Measurements from ENCODE around the gene DLX1.

Gene DLX1

DNA sequence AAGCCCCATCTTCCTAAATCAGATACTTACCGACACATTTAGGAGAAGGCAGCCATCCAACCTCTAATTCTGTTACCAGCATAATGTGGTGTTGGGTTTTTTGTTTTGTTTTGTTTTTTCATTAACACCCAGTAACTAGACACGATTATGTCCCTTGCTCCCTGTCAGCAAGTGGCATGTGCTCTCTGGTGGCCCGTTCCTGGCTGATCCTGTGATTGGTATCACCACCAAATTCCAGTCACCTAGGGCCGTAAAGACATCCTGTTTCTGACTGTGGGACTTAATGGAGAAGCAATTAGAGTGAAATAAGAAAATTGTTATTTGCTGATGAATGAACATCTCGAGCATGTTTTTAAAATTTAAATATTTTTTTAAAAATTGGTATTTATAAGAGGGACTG is 5.9 kb upstream of the DLX1 start:
- no peak for DNase-seq (ENCODE audit: low read depth)
- TF ChIP-seq, protein P1, sequence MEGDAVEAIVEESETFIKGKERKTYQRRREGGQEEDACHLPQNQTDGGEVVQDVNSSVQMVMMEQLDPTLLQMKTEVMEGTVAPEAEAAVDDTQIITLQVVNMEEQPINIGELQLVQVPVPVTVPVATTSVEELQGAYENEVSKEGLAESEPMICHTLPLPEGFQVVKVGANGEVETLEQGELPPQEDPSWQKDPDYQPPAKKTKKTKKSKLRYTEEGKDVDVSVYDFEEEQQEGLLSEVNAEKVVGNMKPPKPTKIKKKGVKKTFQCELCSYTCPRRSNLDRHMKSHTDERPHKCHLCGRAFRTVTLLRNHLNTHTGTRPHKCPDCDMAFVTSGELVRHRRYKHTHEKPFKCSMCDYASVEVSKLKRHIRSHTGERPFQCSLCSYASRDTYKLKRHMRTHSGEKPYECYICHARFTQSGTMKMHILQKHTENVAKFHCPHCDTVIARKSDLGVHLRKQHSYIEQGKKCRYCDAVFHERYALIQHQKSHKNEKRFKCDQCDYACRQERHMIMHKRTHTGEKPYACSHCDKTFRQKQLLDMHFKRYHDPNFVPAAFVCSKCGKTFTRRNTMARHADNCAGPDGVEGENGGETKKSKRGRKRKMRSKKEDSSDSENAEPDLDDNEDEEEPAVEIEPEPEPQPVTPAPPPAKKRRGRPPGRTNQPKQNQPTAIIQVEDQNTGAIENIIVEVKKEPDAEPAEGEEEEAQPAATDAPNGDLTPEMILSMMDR (conservative IDR thresholded peaks at IDR 0.05; ENCODE audit: low read depth, low read length): no peak
- no peak overlapping the region for H3K4me3 ChIP-seq (ENCODE audit: low read length)

DNA sequence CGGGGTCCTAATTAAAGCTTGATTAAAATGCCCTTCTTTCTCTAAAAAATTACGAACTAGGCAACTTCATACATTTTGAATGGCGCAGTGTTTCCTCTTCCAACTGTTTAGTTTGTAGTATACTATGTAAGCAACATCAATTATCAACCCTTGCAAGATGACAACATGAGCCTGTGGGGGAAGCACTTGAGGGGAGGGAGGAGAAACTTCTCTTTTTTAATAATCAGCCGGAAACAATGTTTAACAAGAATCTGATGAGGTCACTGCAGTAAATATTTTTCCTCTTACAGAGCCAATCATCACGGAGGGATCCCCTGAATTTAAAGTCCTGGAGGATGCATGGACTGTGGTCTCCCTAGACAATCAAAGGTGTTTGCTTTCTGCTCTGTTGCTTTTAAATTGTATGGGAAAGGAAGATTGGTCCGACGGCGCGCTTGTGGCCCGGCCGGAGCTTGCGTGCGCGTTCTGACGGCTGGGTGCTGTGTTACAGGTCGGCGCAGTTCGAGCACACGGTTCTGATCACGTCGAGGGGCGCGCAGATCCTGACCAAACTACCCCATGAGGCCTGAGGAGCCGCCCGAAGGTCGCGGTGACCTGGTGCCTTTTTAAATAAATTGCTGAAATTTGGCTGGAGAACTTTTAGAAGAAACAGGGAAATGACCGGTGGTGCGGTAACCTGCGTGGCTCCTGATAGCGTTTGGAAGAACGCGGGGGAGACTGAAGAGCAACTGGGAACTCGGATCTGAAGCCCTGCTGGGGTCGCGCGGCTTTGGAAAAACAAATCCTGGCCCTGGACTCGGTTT is 5.3 kb upstream of the DLX1 start:
- no peak overlapping the region for H3K4me3 ChIP-seq (ENCODE audit: low read length)
- no peak for DNase-seq (ENCODE audit: low read depth)
- TF ChIP-seq, protein P1 (conservative IDR thresholded peaks at IDR 0.05; ENCODE audit: low read depth, low read length): no peak

DNA sequence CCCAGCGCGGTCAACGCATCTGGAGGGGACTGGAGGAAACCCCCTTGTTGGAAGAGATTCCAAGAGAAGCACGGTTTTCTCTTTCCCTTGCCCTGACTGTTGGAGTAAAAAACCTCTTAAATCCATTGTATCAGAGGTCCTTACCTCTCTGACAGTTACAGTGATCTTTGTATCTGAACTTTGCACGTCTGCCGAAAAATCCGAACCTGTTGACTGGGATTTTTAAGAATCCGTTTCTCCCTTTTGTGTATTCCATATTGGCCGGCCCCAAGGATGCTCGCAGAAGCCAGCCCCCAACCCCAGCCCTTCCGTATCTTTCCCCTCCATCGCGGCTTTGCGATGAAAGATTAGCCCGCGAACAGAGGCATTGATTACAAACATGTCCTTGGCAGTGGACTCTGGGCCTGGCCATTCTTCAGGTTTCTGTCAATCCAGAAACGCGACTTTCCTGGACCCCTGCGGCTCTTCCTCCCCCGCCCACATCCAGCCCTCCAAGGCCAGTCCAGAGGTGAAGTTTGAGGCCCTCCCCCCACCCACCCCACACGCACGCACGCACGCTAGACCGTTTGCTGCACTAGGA is 4.6 kb upstream of the DLX1 start:
- TF ChIP-seq, protein P1 (conservative IDR thresholded peaks at IDR 0.05; ENCODE audit: low read depth, low read length): no peak
- no peak overlapping the region for H3K4me3 ChIP-seq (ENCODE audit: low read length)
- DNase-seq (ENCODE audit: low read depth): no peak

DNA sequence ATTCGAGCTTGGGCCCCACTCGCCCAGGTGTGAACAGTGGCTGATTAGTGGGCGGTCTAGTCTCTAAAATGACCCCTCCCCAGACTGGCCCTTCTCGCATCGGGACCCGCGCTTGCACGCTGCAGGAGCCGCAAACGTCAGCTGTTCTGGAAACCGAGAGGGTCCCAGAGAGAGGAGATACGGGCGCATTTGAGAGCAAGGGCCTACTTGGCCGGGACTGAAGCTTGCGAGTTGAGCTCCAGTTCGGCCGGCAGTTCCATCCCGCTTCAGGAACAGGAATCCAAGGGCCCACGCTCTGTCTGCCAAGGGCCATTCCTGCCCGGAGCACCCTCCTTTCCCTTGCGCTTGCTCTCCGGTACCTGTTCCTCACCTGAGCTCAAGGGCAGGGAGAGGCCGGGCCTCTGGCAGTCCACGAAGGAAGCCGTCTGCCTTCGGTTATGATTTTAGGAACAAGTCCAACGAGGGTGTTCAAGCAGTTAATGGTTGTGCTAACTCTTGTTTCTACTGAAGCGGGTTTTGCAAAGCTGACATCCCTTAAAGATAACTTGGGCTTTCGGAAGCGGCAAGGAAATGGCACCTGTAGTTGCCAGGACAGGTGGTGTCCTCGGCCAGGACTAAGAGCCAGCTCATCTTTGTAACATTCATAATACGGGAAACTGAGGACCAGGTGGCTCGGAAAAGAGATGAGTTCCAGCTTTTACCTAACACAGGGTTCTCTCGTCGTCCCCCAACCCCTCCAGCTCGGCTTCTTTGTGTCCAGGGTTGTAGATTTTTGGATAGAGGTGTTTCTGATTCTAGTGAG is 3.9 kb upstream of the DLX1 start:
- DNase-seq (ENCODE audit: low read depth): no peak
- no peak overlapping the region for H3K4me3 ChIP-seq (ENCODE audit: low read length)
- TF ChIP-seq, protein P1 (conservative IDR thresholded peaks at IDR 0.05; ENCODE audit: low read depth, low read length): no peak

DNA sequence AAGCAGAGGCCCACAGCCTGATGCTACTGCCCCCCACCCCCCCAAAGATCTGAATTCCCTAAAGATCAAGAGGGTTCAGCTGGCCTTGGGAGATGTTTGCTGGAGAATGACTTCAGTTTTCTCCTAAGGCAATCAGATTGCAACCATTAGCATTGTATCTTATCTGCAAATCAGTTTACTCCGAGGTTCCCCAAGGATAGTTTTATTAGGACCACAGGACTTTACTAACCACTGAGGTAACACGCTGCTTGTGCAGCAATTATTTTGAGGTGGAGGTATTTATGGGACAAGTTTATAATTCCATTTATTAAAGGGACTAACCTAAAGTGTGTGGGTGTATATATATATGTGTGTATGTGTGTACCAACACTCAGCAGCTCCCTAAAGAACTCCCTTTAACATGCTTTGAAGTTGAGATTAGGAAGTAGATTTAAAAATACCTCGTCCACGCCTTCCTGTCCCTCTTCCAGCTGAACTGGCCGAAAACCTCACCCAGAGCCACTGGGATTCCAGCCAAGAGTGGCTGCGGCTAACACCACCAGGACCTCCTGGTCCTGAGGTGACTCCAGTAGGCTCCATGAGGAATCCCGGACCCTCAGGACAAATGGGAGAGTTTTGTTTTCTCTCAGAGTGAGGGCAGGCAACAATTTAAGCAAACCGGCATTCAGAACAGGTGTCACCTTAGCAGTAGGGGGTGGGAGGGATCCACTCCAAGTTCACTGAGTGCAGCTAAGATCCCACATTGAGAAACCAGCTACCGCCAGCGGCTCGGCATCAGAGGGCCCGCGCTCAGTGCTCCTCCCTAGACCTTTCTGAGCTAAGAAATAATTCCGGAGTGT is 3.0 kb upstream of the DLX1 start:
- no peak overlapping the region for H3K4me3 ChIP-seq (ENCODE audit: low read length)
- TF ChIP-seq, protein P1 (conservative IDR thresholded peaks at IDR 0.05; ENCODE audit: low read depth, low read length): no peak
- DNase-seq (ENCODE audit: low read depth): no peak

DNA sequence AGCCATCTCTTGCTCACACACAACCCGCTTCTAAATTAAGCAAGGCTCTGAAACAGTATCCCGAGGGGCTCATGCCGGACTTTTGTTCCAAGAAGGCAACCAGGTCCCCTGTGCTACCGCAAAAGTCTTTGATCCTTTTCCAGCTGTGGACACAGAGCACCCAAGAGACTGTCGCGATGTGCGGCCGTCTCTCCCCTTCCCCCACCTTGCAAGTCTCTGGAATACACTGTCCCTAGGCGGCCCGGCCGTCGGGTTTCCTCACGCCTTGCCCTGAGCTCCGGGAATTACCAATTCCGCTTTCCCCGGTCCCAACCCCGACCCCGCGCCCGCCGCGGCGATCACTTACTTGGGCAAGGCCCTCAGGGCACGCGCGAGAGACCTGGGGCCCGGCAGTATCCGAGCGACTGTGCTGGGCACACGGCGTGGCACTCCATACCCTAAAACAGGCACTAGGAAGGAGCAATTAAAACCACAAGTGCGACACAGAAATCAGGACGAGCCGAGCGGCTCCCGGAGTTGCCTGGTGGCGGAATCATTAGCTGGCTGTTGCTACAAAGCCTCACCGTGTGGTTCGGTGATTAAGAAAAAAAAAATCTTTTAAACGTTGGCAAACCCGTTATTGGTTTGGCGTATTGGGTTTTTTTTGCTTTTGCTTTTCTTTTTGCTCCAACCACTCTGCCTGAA is 2.2 kb upstream of the DLX1 start:
- TF ChIP-seq, protein P1 (conservative IDR thresholded peaks at IDR 0.05; ENCODE audit: low read depth, low read length): no peak
- DNase-seq (ENCODE audit: low read depth): no peak
- no peak overlapping the region for H3K4me3 ChIP-seq (ENCODE audit: low read length)

All from retinal pigment epithelial cell (primary cell).